Heart left ventricle (tissue), 16 donors: ENCODE measurements around the gene ANGPTL7. TPM values are rescaled to one million over a fixed set of nuclear protein-coding genes. Genes with fewer than 3 reads are reported as not detected.

ENCODE experiments used
- ATAC-seq, 4 donors: fragments of 200-7000 bp; cut with Tn5 transposase; one replicate each; pipeline ENCODE4 v1.9.1; 2020 to 2022; ENCODE audit warnings: moderate library complexity in 4 of 4, mild to moderate bottlenecking in 3 of 4, moderate number of reproducible peaks in 1 of 4
- DNase-seq, 5 donors: peaks; one replicate each; pipeline ENCODE4 v3.0.0-alpha.2; 2020
- H3K27ac ChIP-seq, 12 donors: fragments of 200-600 bp; sonication (generic) in 4 of 12; one replicate each; pipeline versions ENCODE4 v1.5.0 to v1.8.0; 2016 to 2022; ENCODE audit warnings: mild to moderate bottlenecking in 2 of 12
- H3K27me3 ChIP-seq, 9 donors: fragments of 200-600 bp; sonication (generic) in 2 of 9; one replicate each; pipeline versions ENCODE4 v1.5.1 to v1.8.0; 2016 to 2022; ENCODE audit warnings: mild to moderate bottlenecking in 3 of 9
- H3K36me3 ChIP-seq, 9 donors: fragments of 200-600 bp; sonication (generic) in 2 of 9; one replicate each; pipeline versions ENCODE4 v1.5.0 to v1.8.0; 2018 to 2022; ENCODE audit warnings: mild to moderate bottlenecking in 2 of 9
- H3K4me1 ChIP-seq, 12 donors: fragments of 200-600 bp; sonication (generic) in 4 of 12; one replicate each; pipeline versions ENCODE4 v1.5.0 to v1.8.0; 2016 to 2022; ENCODE audit warnings: mild to moderate bottlenecking in 3 of 12
- H3K4me3 ChIP-seq, 12 donors: fragments of 200-600 bp; sonication (generic) in 4 of 12; one replicate each; pipeline versions ENCODE4 v1.5.0 to v1.8.0; 2017 to 2022; ENCODE audit warnings: mild to moderate bottlenecking in 9 of 12, moderate library complexity in 4 of 12
- H3K9me3 ChIP-seq, 12 donors: fragments of 200-600 bp; sonication (generic) in 4 of 12; one replicate each; pipeline versions ENCODE4 v1.5.0 to v1.8.0; 2016 to 2022; ENCODE audit warnings: mild to moderate bottlenecking in 1 of 12
- POLR2A ChIP-seq, 2 donors: fragments of 450-650 bp; IDR thresholded peaks; one replicate each; pipeline ENCODE4 v1.6.1; 2017; ENCODE audit warnings: antibody characterized with exemption in 2 of 2, mild to moderate bottlenecking in 2 of 2, moderate library complexity in 2 of 2
- WGBS, 4 donors: extraction: QIAGEN DNeasy Blood & Tissue Kit in 2 of 4; methylation state at CpG; one replicate each; pipeline versions ENCODE4 v1.1.5 to v1.1.7; 2013 to 2018; 5-methylcytosine and 5-hydroxymethylcytosine counted together
- intact Hi-C, 10 donors: fragments of 100-400 bp; cut with DNase I; formaldehyde crosslinking; loops; one replicate each; pipeline versions ENCODE4 v1.11.1 to v1.14.2; 2022
- polyA plus RNA-seq, 2 donors: library from polyadenylated mRNA; stranded (reverse); fragments of 200-250 nt; gene quantifications; one replicate each; pipeline ENCODE4 v1.2.3, GENCODE V29; 2013
- total RNA-seq, 9 donors: library from RNA; depleted of rRNA in 2 of 9; stranded (reverse); fragments of >200 nt in 2 of 9; fragmentation: NEBNext Ultra II Directional in 3 of 9; extraction: Animal tissue kit (Norgen Biotek cat#: 25700) in 3 of 9; gene quantifications; one replicate each; pipeline versions ENCODE4 v1.1.0 to v1.2.4, GENCODE V29; 2016 to 2023
- TF ChIP-seq, protein P1 (sequence below), 12 donors: fragments of 200-600 bp; sonication (generic) in 4 of 12; IDR thresholded peaks; one replicate each; pipeline versions ENCODE4 v1.5.0 to v1.8.0; 2018 to 2022; ENCODE audit warnings: antibody characterized with exemption in 12 of 12, mild to moderate bottlenecking in 5 of 12
- donor health status: ischemic (EF 13 %, LVEDD 7.1; RV severe dilation, severe dysfunction).
- donor health status: healthy with polysubstance abuse.
- donor health status: DM: no; HTN: yes; CAD: no.
- donor health status: DM: no; HTN: no; CAD: no.
- donor health status: ischemic (EF 25% LVEDD 6.9; RV normal size, moderate dysfunction).
- donor health status: ischemic (EF 25% LVEDD 5.7; RV mildly dilated, moderate dysfunction).
- donor health status: healthy.
- donor health status: DM: yes; HTN: yes; CAD: no.
- donor health status: ischemic (EF 35%, LVEDD 5.7; RV mildly dilated, moderate dysfunction).
- donor health status: nonischemic (EF 11% LVEDD 7.7; RV severe dilation, severe dysfunction).
- donor health status: DM: yes; HTN: yes; CAD: no.
- donor health status: PGD.
- donor health status: ischemic (EF 29% LVEDD 5.4; RV normal size, mild dysfunction).
- donor health status: nonischemic (EF 23%, LVEDD 6.1; RV moderate dilation, normal function).

ANGPTL7 gene
- total and polyA plus RNA-seq, 11 donors, result 0.15 to 2.6 (median 0.43) TPM; not detected in 1

DNA sequence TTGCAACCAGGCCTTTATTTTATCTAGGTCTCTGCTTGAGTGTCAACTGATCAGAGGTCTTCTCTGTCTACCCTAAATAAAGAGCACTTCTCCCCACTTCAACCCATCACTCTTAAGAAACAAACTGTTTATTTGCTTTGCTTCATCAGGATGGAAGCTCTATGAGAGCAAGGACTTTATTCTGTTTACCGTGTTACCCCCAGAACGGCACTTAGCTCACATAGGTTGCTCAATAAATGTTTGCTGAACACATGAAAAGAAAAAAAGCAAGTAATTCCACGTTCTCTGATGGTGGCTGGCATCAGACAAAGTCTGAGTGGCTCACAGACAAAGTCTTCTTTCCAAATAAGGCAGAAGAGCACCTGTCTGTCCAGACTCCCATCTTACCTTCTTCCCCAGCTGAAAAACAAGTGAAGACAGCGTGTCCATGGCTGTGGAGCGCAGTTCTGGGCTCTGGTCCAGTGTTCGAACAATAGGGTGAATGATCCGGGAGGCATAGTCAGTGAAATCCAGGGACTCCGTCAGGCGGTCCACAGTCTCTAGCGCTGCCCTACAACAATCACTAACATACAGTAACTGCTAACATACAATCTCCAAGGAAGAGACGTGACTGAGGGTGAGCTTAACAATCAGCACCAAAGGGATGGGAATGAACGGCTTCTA lies 22.9 kb downstream of the ANGPTL7 start:
- Histone ChIP-seq H3K9me3 (no peaks in the 10 kb centered on the region), H3K36me3 (peaks cover 3 to 100% (median 93%) of the 10 kb centered on the region in 9 donors), H3K27me3 (no peaks in the 10 kb centered on the region), H3K27ac (no peak overlapping the region), H3K4me3 (no peak overlapping the region), H3K4me1 (peaks cover 0 to 9% (median 2%) of the 10 kb centered on the region in 12 donors)
- TF ChIP-seq POLR2A (IDR thresholded peaks at IDR 0.05), result no peak
- TF ChIP-seq, protein P1, sequence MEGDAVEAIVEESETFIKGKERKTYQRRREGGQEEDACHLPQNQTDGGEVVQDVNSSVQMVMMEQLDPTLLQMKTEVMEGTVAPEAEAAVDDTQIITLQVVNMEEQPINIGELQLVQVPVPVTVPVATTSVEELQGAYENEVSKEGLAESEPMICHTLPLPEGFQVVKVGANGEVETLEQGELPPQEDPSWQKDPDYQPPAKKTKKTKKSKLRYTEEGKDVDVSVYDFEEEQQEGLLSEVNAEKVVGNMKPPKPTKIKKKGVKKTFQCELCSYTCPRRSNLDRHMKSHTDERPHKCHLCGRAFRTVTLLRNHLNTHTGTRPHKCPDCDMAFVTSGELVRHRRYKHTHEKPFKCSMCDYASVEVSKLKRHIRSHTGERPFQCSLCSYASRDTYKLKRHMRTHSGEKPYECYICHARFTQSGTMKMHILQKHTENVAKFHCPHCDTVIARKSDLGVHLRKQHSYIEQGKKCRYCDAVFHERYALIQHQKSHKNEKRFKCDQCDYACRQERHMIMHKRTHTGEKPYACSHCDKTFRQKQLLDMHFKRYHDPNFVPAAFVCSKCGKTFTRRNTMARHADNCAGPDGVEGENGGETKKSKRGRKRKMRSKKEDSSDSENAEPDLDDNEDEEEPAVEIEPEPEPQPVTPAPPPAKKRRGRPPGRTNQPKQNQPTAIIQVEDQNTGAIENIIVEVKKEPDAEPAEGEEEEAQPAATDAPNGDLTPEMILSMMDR (IDR thresholded peaks at IDR 0.05), result no peak
- intact Hi-C loops, result no loop called here
- no peak for DNase-seq
- WGBS, 4 donors, result 92 to 94% (median 93%) methylated on average over 12 of the region's 12 CpGs
- ATAC-seq, result no peak

DNA sequence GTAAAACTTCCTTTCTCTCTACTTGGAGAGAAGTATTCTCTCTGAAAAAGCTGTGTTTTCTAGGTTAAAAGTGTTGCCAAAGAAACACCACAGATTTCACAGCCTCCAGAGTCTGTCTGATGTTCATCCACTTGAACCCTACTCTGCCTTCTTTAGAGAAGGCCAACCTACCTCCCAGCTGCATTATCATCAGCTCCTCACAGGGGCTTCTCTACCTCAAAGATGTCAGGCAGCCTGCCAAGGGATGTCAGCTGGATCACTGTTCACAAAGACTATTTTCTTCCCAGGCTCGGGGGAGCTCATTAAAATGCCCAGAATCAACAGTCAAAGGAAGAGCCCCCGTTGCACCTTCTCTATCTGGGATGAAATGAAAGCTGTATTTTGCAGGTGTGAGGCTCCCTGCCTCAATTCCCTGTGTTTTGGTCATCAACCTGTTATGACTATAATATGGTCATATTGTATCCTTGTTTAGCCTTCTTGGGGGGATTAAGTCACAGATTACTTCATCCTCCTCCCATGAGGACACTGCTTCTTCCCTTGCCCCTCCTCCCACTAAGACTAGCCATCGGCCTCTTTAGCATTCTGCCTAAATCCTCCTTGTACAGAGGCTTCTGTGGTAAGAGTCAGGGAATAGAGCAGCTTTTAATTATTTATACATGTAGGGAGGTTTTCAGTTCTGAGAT lies 25.7 kb downstream of the ANGPTL7 start:
- H3K27me3 ChIP-seq, result no peaks in the 10 kb centered on the region
- ATAC-seq (no peak), DNase-seq (no peak)
- H3K9me3 ChIP-seq, result no peaks in the 10 kb centered on the region
- no peaks in the 10 kb centered on the region for H3K4me1 ChIP-seq
- H3K4me3 ChIP-seq, result no peak overlapping the region
- TF ChIP-seq POLR2A (IDR thresholded peaks at IDR 0.05), result no peak
- TF ChIP-seq, protein P1 (IDR thresholded peaks at IDR 0.05), result no peak
- WGBS, 4 donors, result 41 to 75% (median 61%) methylated on average over 3 of the region's 3 CpGs
- H3K36me3 ChIP-seq, result peaks cover 3 to 100% (median 98%) of the 10 kb centered on the region in 9 donors
- intact Hi-C loops, result no loop called here
- no peak overlapping the region for H3K27ac ChIP-seq

DNA sequence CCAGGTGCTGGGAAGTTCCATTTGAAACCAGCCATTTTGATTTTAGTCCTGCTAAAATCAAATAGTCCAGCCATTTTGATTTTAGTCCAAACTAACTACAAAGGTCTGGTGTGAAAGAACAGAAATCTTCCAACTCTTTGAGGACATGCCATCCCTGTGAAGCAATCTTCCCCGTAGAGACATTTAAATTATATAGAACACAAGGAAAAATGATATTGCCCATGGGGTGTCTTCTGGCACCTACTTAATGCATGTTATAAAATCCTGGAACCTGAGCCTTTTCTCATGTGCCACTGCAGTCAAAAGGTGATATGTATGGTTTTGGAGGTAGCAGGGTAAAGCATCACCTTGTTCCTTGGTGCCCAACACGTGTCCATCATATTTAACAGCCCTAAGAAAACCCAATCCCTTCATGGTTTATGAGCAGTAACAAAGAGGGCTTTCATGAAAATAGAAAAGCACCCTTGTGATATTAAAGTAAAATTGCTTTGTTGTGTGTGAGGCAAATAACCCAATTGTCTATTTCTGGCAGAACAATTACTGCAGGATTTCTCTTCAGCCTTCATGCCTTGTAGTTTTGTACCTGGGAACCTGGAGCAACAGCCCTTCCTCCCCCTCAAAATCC lies 26.3 kb downstream of the ANGPTL7 start:
- H3K4me1 ChIP-seq, result peaks cover 0 to under 1% (median 0%) of the 10 kb centered on the region in 12 donors
- intact Hi-C loops, result no loop called here

More for the DNA sequence above, 26.3 kb downstream of the ANGPTL7 start:
- DNase-seq, result no peak
- WGBS, 4 donors, result 92 to 100% (median 96%) methylated on average over 2 of the region's 2 CpGs
- Histone ChIP-seq H3K36me3 (peaks cover 3 to 100% (median 98%) of the 10 kb centered on the region in 9 donors), H3K4me3 (no peak overlapping the region), H3K9me3 (no peaks in the 10 kb centered on the region), H3K27ac (no peak overlapping the region), H3K27me3 (no peaks in the 10 kb centered on the region)
- ATAC-seq, result no peak
- TF ChIP-seq, protein P1 (IDR thresholded peaks at IDR 0.05), result no peak
- TF ChIP-seq POLR2A (IDR thresholded peaks at IDR 0.05), result no peak
